ENCODE results near the gene TIMM22. TPM values are rescaled to one million over a fixed set of nuclear protein-coding genes. Genes with fewer than 3 reads are reported as not detected.

The TIMM22 gene
- polyA plus RNA-seq, 1 experiment: 17.7 TPM

- POLR2A ChIA-PET: no interaction called here
- no peak overlapping the region for H3K27ac ChIP-seq (ENCODE audit: low read depth, low read length)
- H3K9me3 ChIP-seq (ENCODE audit: control insufficient read depth, insufficient read depth, low read length): peaks cover 4% of the 10 kb centered on the region; the same call in 1 of the 2 replicates
- CTCF ChIA-PET: no interaction called here
- H3K4me3 ChIP-seq (ENCODE audit: low read depth, low read length): no peak overlapping the region
- H3K27me3 ChIP-seq (ENCODE audit: control insufficient read depth, insufficient read depth, low read length): no peaks in the 10 kb centered on the region
- no peak for DNase-seq (ENCODE audit: low read depth, low spot score)
- TF ChIP-seq CTCF (IDR thresholded peaks at IDR 0.05; ENCODE audit: low read depth, low read length): no peak
Measured at GRCh38 chr17:1025733-1026598, 29.0 kb downstream of the TIMM22 start.

- CTCF ChIA-PET: no interaction called here
- TF ChIP-seq CTCF (IDR thresholded peaks at IDR 0.05; ENCODE audit: low read depth, low read length): no peak
- Histone ChIP-seq H3K4me3 (ENCODE audit: low read depth, low read length) (no peak overlapping the region), H3K27ac (ENCODE audit: low read depth, low read length) (no peak overlapping the region), H3K9me3 (ENCODE audit: control insufficient read depth, insufficient read depth, low read length) (peaks cover 4% of the 10 kb centered on the region; the same call in 1 of the 2 replicates), H3K27me3 (ENCODE audit: control insufficient read depth, insufficient read depth, low read length) (no peaks in the 10 kb centered on the region)
- DNase-seq (ENCODE audit: low read depth, low spot score): no peak
- POLR2A ChIA-PET: no interaction called here
Measured at GRCh38 chr17:1026599-1026975, 29.7 kb downstream of the TIMM22 start.

- CTCF ChIA-PET: no interaction called here
- Histone ChIP-seq H3K4me3 (ENCODE audit: low read depth, low read length) (no peak overlapping the region), H3K9me3 (ENCODE audit: control insufficient read depth, insufficient read depth, low read length) (peaks cover 4% of the 10 kb centered on the region; the same call in 1 of the 2 replicates), H3K27ac (ENCODE audit: low read depth, low read length) (no peak overlapping the region), H3K27me3 (ENCODE audit: control insufficient read depth, insufficient read depth, low read length) (no peaks in the 10 kb centered on the region)
- TF ChIP-seq CTCF (IDR thresholded peaks at IDR 0.05; ENCODE audit: low read depth, low read length): no peak
- POLR2A ChIA-PET: no interaction called here
- DNase-seq (ENCODE audit: low read depth, low spot score): no peak
Measured at GRCh38 chr17:1027044-1027443, 30.1 kb downstream of the TIMM22 start.

GRCh38 chr17:1029196-1029921 is 32.4 kb downstream of the TIMM22 start:
- Histone ChIP-seq H3K27ac (ENCODE audit: low read depth, low read length) (peak overlapping the region; percentile 94), H3K9me3 (ENCODE audit: control insufficient read depth, insufficient read depth, low read length) (peaks cover 4% of the 10 kb centered on the region; the same call in 1 of the 2 replicates), H3K4me3 (ENCODE audit: low read depth, low read length) (peak overlapping the region; percentile 10; the same call in 1 of the 2 replicates), H3K27me3 (ENCODE audit: control insufficient read depth, insufficient read depth, low read length) (no peaks in the 10 kb centered on the region)
- ChIA-PET CTCF (interaction anchor here (0.6 to 1.2 kb wide), 4 partner anchors 27 to 31 kb away, joined by 3 to 7 read pairs (median 5); no protein-coding TSS in a partner anchor), POLR2A (interaction anchor here (1.1 kb wide), 1 partner anchor 27 kb away, joined by 5 read pairs; no protein-coding TSS in a partner anchor)
- no peak for DNase-seq (ENCODE audit: low read depth, low spot score)
- no peak for TF ChIP-seq CTCF (IDR thresholded peaks at IDR 0.05; ENCODE audit: low read depth, low read length)
